Activated T-cell treated with anti-CD3 and anti-CD28 coated beads, Interleukin-2, amount 50 U/mL, for 1 hour (primary cell): Measurements from ENCODE around the gene SPAG7.
"Not testable (repeated sequence)": the region's sequence is repeated elsewhere in the genome, so short reads cannot be mapped to it uniquely, and the experiment has no call there.

Source experiments
- DNase-seq: peaks from one replicate; pipeline ENCODE4 v3.0.0-alpha.2; 2020

Gene SPAG7

DNA sequence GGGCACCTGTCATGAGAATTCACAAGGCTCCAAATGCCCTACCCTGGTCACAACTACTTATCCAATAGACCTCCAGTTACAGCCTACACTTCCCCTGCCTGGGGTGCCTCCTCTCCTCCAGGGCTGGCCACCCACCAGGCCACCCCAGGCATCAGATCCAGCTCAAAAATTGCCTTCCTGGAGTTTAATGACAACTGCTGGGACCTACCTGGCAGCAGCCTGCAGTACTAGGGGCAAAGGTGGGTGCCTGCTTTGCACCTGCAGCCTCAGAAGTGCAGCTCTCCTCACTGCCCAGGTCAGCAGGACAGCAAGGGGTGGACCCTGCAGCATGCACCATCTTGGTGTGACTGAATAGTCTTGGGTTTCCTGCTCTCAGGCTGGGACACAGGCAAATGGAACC, 32.0 kb downstream of the SPAG7 start:
- DNase-seq = no peak

DNA sequence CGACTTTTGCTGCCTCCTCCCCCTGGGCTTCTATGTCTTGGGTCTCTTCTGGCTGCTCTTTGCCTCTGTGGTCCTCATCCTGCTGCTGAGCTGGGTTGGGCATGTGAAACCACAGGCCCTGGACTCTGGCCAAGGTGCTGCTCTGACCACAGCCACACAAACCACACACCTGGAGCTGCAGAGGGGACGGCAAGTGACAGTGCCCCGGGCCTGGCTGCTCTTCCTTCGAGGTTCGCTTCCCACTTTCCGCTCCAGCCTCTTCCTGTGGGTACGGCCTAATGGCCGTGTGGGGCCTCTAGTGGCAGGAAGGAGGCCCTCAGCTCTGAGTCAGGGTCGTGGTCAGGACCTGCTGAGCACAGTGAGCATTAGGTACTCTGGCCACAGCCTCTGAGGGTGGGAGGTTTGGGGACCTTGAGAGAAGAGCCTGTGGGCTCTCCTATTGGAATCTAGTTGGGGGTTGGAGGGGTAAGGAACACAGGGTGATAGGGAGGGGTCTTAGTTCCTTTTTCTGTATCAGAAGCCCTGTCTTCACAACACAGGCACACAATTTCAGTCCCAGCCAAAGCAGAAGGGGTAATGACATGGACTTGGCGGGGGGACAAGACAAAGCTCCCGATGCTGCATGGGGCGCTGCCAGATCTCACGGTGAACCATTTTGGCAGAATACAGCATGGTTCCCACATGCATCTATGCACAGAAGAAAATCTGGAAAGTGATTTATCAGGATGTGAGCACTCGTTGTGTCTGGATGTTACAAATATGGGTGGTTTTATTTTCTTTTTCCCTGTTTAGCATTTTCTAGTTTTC, 33.2 kb downstream of the SPAG7 start:
- no peak for DNase-seq

DNA sequence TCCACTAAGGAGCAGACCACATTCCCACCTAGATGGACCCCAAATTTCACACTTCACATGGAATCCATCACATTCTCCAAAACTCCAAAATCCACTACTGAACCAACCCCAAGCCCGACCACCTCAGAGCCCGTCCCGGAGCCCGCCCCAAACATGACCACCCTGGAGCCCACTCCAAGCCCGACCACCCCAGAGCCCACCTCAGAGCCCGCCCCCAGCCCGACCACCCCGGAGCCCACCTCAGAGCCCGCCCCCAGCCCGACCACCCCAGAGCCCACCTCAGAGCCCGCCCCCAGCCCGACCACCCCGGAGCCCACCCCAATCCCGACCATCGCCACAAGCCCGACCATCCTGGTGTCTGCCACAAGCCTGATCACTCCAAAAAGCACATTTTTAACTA, 34.0 kb downstream of the SPAG7 start:
- DNase-seq = no peak

DNA sequence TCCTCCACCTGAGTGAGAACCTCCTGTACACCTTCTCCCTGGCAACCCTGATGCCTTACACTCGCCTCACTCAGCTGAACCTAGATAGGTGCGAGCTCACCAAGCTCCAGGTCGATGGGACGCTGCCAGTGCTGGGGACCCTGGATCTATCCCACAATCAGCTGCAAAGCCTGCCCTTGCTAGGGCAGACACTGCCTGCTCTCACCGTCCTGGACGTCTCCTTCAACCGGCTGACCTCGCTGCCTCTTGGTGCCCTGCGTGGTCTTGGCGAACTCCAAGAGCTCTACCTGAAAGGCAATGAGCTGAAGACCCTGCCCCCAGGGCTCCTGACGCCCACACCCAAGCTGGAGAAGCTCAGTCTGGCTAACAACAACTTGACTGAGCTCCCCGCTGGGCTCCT, 34.9 kb downstream of the SPAG7 start:
- DNase-seq = no peak

GRCh38 chr17:4931963-4932362, 35.7 kb downstream of the SPAG7 start, which contains the start of gene GP1BA:
Gene GP1BA, plus strand, starts transcription at chr17:4932277. Its CDS starts 328 bp downstream, at chr17:4932605.
- no peak for DNase-seq

GRCh38 chr17:4928881-4929280, 38.7 kb downstream of the SPAG7 start:
- no peak for DNase-seq

DNA sequence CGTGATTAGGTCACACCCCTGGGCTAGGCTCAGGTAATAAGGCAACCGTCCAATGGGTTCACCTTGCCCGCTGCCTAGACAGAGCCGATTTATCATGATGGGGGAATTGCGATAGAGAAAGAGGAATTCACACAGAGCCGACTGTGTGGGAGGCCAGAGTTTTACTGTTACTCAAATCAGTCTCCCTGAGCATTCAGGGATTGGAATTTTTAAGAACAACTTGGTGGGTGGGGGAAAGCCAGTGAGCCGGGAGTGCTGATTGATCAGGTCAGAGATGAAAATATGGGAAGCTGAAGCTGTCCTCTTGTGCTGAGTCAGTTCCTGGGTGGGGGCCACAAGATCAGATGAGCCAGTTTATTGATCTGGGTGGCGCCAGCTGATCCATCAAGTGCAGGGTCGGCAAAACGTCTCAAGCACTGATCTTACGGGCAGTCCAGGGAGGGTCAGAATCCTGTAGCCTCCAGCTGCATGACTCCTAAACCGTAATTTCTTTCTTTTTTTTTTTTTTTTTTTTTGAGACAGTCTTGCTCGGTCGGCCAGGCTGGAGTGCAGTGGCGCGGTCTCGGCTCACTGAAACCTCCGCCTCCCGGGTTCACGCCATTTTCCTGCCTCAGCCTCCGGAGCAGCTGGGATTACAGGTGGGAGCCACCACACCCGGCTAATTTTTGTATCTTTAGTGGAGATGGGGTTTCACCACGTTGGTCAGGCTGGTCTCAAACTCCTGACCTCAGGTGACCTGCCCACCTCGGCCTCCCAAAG, 40.9 kb downstream of the SPAG7 start:
- DNase-seq = not testable (repeated sequence)

DNA sequence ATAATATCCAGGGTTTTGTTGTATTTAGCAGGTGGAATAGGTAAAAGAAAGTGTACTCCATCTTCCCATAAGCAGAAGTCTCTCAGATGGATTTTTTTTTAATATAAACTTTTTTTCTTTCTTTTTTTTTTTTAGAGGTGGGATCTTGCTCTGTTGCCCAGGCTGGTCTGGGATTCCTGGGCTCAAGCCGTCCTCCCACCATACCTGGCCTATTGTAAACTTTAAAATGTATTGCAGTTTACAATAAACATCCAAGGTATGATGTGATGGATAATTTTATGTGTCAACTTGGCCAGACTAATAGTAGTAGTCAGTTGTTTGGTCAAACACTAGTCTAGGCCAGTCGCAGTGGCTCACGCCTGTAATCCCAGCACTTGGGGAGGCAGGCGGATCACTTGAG, 46.3 kb downstream of the SPAG7 start:
- DNase-seq = no peak

GRCh38 chr17:4920351-4921048, 47.1 kb downstream of the SPAG7 start:
- no peak for DNase-seq

DNA sequence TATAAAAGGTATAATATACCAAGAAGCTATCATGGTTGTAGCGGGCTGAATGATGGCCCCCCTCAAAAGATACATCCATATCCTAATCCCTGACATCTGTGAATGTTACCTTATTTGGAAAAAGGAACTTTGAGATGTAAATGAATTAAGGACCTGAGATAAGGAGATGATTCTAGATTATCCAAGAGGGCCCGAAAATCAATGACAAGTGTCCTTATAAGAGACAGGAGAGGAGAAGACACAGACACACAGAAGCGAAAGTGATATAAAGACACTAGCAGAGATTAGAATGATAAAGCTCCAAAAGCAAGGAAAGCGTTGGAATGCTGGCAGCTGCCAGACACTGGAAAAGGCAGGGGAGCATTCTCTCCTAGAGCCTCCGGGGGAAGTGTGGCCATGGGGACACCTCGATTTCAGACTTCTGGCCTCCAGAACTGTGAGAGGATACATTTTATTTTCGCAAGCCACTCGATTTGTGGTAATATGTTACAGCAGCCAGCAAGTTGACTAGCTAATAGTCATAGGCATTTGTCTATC, 48.0 kb downstream of the SPAG7 start:
- no peak for DNase-seq

- not testable (repeated sequence) for DNase-seq
Measured at GRCh38 chr17:4914551-4914950, 53.1 kb downstream of the SPAG7 start.

DNA sequence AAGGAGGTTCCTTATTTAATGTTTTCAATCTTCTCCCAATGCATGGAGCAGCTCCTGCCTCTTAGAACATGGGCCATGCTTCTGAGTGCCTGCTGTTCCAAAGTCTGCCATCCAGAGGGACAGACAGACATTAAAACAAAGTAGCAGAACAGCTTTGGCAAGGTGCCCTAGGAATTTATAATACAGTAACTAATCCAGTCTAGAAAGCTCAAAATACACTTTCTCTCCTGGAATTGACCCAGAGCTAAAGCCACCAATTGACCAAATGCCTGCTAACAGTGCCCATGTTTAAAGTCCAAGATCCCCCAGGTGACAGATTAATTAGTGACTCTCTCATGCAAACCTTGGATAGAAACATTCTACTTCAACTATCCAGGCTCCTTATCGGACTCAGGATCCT, 53.6 kb downstream of the SPAG7 start:
- no peak for DNase-seq
